SK-N-SH (cell line): Measurements from ENCODE around the gene TNFRSF4.

Experiments
- CHD2 ChIP-seq: fragments of 150-350 bp; IDR thresholded peaks from 2 replicates; pipeline ENCODE4 v1.6.1; 2018; ENCODE audit warnings: low read length; ENCODE audit not compliant: partially characterized antibody
- EP300 ChIP-seq, 2 experiments: IDR thresholded peaks; 2 replicates each; pipeline versions ENCODE4 v1.4.0 to v1.6.1; 2012; ENCODE audit warnings: borderline replicate concordance in 1 of 2, low read depth in 1 of 2, low read length in 1 of 2
- MXI1 ChIP-seq: IDR thresholded peaks from 2 replicates; pipeline ENCODE4 v1.6.1; 2012; ENCODE audit warnings: mild to moderate bottlenecking, low read depth, low read length, improper control_type of control experiment
- POLR2AphosphoS5 ChIP-seq: IDR thresholded peaks from 2 replicates; pipeline ENCODE4 v1.6.1; 2012; ENCODE audit warnings: low read depth, low read length
- RAD21 ChIP-seq: IDR thresholded peaks from 2 replicates; pipeline ENCODE4 v1.6.1; 2012; ENCODE audit warnings: mild to moderate bottlenecking, low read length
- SIN3A ChIP-seq: IDR thresholded peaks from 2 replicates; pipeline ENCODE4 v1.6.1; 2012; ENCODE audit warnings: low read depth, mild to moderate bottlenecking, low read length, moderate library complexity, borderline replicate concordance
- TAF1 ChIP-seq: IDR thresholded peaks from 2 replicates; pipeline ENCODE4 v1.6.1; 2012; ENCODE audit warnings: low read depth, mild to moderate bottlenecking, low read length, moderate library complexity, borderline replicate concordance
- TCF12 ChIP-seq: IDR thresholded peaks from 2 replicates; pipeline ENCODE4 v1.4.0; 2012
- TF ChIP-seq, protein P1 (sequence below): fragments of 200-600 bp; sonication (generic); IDR thresholded peaks from 2 replicates; pipeline ENCODE4 v1.6.1; 2017; ENCODE audit warnings: antibody characterized with exemption, mild to moderate bottlenecking, moderate library complexity
- TF ChIP-seq, protein P2 (sequence below): IDR thresholded peaks from 2 replicates; pipeline ENCODE4 v1.4.0; 2012; ENCODE audit warnings: low read depth, borderline replicate concordance
- TF ChIP-seq, protein P3 (sequence below): fragments of 150-350 bp; IDR thresholded peaks from 2 replicates; pipeline ENCODE4 v1.6.1; 2017; ENCODE audit warnings: antibody characterized with exemption, low read length, low read depth, borderline replicate concordance

DNA sequence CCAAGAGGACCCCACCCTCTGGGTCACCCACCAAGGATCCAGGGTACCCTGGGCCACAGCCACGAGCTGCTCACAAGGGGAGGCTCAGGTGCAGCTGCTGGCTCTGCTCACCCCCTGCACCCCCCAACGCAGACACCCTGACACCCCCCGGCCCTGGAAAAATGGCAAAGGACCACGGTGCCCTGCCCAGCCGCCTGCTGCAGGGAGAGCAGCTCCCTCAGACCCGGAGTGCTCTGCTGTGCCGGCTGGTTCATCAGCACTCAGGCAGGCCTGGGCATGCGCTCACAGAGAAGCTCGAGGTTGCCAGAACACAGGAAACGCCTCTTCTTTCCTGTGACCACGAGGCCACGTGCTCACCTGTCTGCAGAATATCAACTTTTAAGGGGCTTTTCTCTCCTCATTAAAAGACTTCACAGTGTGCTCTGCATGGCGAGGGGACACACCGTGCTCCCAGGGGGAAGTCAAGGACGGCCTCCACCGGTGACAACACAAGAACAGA lies 36.9 kb upstream of the TNFRSF4 start:
- TF ChIP-seq, protein P1, sequence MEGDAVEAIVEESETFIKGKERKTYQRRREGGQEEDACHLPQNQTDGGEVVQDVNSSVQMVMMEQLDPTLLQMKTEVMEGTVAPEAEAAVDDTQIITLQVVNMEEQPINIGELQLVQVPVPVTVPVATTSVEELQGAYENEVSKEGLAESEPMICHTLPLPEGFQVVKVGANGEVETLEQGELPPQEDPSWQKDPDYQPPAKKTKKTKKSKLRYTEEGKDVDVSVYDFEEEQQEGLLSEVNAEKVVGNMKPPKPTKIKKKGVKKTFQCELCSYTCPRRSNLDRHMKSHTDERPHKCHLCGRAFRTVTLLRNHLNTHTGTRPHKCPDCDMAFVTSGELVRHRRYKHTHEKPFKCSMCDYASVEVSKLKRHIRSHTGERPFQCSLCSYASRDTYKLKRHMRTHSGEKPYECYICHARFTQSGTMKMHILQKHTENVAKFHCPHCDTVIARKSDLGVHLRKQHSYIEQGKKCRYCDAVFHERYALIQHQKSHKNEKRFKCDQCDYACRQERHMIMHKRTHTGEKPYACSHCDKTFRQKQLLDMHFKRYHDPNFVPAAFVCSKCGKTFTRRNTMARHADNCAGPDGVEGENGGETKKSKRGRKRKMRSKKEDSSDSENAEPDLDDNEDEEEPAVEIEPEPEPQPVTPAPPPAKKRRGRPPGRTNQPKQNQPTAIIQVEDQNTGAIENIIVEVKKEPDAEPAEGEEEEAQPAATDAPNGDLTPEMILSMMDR = no peak
- TF ChIP-seq, protein P2, sequence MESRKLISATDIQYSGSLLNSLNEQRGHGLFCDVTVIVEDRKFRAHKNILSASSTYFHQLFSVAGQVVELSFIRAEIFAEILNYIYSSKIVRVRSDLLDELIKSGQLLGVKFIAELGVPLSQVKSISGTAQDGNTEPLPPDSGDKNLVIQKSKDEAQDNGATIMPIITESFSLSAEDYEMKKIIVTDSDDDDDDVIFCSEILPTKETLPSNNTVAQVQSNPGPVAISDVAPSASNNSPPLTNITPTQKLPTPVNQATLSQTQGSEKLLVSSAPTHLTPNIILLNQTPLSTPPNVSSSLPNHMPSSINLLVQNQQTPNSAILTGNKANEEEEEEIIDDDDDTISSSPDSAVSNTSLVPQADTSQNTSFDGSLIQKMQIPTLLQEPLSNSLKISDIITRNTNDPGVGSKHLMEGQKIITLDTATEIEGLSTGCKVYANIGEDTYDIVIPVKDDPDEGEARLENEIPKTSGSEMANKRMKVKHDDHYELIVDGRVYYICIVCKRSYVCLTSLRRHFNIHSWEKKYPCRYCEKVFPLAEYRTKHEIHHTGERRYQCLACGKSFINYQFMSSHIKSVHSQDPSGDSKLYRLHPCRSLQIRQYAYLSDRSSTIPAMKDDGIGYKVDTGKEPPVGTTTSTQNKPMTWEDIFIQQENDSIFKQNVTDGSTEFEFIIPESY = no peak
- TF ChIP-seq, protein P3, sequence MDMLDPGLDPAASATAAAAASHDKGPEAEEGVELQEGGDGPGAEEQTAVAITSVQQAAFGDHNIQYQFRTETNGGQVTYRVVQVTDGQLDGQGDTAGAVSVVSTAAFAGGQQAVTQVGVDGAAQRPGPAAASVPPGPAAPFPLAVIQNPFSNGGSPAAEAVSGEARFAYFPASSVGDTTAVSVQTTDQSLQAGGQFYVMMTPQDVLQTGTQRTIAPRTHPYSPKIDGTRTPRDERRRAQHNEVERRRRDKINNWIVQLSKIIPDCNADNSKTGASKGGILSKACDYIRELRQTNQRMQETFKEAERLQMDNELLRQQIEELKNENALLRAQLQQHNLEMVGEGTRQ = no peak
- TF ChIP-seq TAF1 (no peak), POLR2AphosphoS5 (no peak), TCF12 (no peak), EP300 (IDR thresholded peaks at IDR 0.05; ENCODE audit: borderline replicate concordance in 1 of 2, low read depth in 1 of 2, low read length in 1 of 2) (no peak), SIN3A (no peak), MXI1 (no peak), CHD2 (no peak), RAD21 (no peak)
